ENCODE measurements around the gene TFAM. TPM values are rescaled to one million over a fixed set of nuclear protein-coding genes. Genes with fewer than 3 reads are reported as not detected.

Gene TFAM
- total RNA-seq, 4 donors from 2014 or later = 11.8 to 48.6 (median 25.9) TPM

DNA sequence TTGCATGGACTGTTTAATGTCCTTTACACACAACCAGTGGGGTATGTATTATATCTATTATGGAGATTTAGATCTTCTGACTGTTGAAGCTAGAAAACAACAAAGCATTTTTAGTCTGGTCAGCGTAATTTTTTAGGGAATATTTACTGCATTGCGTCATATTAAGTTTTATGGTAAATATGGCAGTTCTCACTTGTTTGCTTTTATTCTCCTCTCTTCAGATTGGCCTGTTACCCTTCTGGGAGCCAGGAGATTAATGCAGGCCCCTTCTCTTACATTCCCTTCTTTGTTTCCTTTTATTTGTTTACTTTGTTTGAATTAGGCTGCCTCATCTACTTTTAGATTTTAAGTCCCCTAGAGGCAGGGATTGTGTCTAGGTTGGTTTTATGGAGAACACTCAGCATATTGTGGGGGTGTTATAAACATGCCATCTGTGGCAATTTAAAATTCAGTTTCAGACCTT is 36.6 kb upstream of the TFAM start:
- H3K9me3 ChIP-seq = no peaks in the 10 kb centered on the region
- TF ChIP-seq, protein P1, sequence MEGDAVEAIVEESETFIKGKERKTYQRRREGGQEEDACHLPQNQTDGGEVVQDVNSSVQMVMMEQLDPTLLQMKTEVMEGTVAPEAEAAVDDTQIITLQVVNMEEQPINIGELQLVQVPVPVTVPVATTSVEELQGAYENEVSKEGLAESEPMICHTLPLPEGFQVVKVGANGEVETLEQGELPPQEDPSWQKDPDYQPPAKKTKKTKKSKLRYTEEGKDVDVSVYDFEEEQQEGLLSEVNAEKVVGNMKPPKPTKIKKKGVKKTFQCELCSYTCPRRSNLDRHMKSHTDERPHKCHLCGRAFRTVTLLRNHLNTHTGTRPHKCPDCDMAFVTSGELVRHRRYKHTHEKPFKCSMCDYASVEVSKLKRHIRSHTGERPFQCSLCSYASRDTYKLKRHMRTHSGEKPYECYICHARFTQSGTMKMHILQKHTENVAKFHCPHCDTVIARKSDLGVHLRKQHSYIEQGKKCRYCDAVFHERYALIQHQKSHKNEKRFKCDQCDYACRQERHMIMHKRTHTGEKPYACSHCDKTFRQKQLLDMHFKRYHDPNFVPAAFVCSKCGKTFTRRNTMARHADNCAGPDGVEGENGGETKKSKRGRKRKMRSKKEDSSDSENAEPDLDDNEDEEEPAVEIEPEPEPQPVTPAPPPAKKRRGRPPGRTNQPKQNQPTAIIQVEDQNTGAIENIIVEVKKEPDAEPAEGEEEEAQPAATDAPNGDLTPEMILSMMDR (IDR thresholded peaks at IDR 0.05) = no peak
- TF ChIP-seq POLR2A (IDR thresholded peaks at IDR 0.05) = no peak
- no peak overlapping the region for H3K4me3 ChIP-seq
- H3K27ac ChIP-seq = no peak overlapping the region
- H3K27me3 ChIP-seq = no peaks in the 10 kb centered on the region
- DNase-seq = no peak
- H3K4me1 ChIP-seq = no peaks in the 10 kb centered on the region
- intact Hi-C loops (cut with DNase I; ENCODE audit: low total_unique reads) = no loop called here
- no peaks in the 10 kb centered on the region for H3K36me3 ChIP-seq

DNA sequence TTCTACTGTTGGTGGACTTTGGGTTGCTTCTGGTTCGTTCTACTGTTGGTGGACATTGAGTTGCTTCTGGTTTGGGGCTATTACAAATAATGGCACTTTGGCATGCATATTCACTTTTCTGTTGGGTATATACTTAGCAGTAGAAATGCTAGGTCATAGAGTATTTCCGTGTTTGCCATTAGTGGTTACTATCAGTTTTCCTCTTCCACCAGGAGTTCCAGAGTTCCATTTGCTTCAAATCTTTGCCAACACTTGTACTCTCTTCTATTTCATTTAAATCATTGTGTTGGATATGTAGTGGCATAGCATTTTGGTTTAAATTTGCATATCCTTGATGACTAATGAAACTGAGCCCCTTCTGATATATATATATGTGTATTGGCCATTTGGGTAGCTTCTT is 35.2 kb upstream of the TFAM start:
- no peaks in the 10 kb centered on the region for H3K27me3 ChIP-seq
- H3K27ac ChIP-seq = no peak overlapping the region
- H3K4me3 ChIP-seq = no peak overlapping the region
- DNase-seq = no peak
- intact Hi-C loops (cut with DNase I; ENCODE audit: low total_unique reads) = no loop called here
- no peak for TF ChIP-seq POLR2A (IDR thresholded peaks at IDR 0.05)
- TF ChIP-seq, protein P1 (IDR thresholded peaks at IDR 0.05) = no peak
- no peaks in the 10 kb centered on the region for H3K9me3 ChIP-seq
- no peaks in the 10 kb centered on the region for H3K36me3 ChIP-seq
- no peaks in the 10 kb centered on the region for H3K4me1 ChIP-seq

DNA sequence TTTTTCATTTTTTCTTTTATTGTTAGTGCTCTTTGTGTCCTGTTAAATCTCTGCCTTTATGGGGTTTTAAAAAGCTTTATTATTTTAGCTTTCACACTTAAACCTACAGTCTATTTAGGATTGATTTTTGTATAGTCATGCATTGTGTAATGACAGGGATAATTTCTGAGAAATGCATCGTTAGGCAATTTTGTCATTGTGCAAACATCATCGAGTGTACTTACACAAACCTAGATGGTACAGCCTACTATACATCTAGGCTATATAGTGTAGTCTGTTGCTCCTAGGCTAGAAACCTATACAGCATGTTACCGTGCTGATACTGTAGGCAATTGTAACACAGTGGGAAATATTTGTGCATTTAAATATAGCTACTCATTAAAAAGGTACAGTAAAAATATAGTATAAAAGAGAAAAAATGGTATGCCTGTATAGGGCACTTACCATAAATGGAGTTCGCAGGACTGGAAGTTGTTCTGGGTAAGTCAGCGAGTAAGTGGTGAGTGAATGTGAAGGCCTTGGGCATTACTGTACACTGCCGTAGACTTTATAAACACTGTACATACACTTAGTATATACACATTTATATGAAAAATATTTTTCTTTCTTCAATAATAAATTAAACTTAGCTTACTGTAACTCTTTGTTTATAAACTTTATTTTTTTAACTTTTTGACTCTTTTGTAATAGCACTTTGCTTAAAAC is 34.4 kb upstream of the TFAM start:
- H3K27me3 ChIP-seq = no peaks in the 10 kb centered on the region
- H3K4me1 ChIP-seq = no peaks in the 10 kb centered on the region
- DNase-seq = no peak
- H3K36me3 ChIP-seq = no peaks in the 10 kb centered on the region
- no peaks in the 10 kb centered on the region for H3K9me3 ChIP-seq
- no peak overlapping the region for H3K4me3 ChIP-seq
- intact Hi-C loops (cut with DNase I; ENCODE audit: low total_unique reads) = no loop called here
- no peak overlapping the region for H3K27ac ChIP-seq
- TF ChIP-seq POLR2A (IDR thresholded peaks at IDR 0.05) = no peak
- TF ChIP-seq, protein P1 (IDR thresholded peaks at IDR 0.05) = no peak

DNA sequence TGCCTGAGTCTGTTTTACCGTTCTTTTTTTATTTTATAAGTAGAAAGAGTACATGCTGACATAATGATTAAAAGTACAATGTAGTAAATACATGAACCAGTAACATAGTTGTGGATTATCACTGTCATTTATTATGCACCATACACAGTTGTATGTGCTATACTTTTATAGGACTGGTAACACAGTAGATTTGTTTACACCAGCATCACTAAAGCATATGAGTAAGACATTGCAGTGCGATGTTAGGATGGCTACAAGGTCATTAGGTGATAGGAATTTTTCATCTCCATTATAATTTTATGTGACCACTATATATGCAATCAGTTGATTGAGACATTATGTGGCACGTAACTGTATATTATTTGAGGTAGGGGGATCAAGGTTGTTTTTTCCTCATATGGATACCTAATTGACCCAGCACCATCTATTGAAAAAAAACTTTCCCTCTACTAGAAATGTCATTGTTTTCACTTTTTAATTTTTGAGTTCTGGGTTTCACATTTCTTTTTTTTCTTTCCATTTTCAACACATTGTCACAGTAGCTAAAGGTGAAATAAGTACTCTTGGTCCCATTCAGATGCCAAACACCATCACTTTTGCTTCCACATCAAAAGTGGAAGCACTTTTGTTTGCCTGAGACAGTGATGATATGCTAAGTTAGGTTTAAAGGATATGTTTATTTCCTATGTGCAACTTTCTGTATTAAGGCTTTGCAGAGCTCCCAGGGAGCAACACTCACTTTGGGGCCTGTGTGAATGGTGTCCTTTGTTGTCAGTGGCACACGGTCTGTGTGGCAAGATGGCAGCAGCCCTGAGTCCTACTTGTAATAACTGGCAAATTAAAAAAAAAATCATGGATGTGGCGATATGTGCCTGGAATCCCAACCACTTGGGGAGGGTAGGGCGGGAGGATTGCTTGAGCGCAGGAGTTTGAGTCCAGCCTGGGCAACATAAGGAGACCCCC is 33.3 kb upstream of the TFAM start:
- intact Hi-C loops (cut with DNase I; ENCODE audit: low total_unique reads) = no loop called here
- Histone ChIP-seq H3K4me1 (no peaks in the 10 kb centered on the region), H3K27ac (no peak overlapping the region), H3K27me3 (no peaks in the 10 kb centered on the region), H3K9me3 (no peaks in the 10 kb centered on the region), H3K4me3 (no peak overlapping the region), H3K36me3 (no peaks in the 10 kb centered on the region)
- no peak for TF ChIP-seq POLR2A (IDR thresholded peaks at IDR 0.05)
- TF ChIP-seq, protein P1 (IDR thresholded peaks at IDR 0.05) = no peak
- DNase-seq = no peak

Measured in uterus (tissue), 4 donors.